HCT116 (cell line): ENCODE data around the gene PLCG2.
A peak's percentile ranks its signal among the peaks of the same experiment; 100 is the strongest.

Source experiments
- CTCF ChIP-seq, 3 experiments: fragments of 200-600 bp in 1 of 3; sonication (generic) in 1 of 3; IDR thresholded peaks in 2 of 3; conservative IDR thresholded peaks in 1 of 3; 2 replicates each; pipeline ENCODE4 v1.5.1; 2012 to 2017; ENCODE audit warnings: low read depth in 2 of 3, low read length in 2 of 3, antibody characterized with exemption in 1 of 3, borderline replicate concordance in 1 of 3, control low read depth in 1 of 3, mild to moderate bottlenecking in 1 of 3, mixed read lengths in 1 of 3, mixed run types in 1 of 3, moderate library complexity in 1 of 3; ENCODE audit not compliant: insufficient read depth in 1 of 3
- EGR1 ChIP-seq: IDR thresholded peaks from 2 replicates; pipeline ENCODE4 v1.6.1; 2012; ENCODE audit warnings: low read depth
- EZH2phosphoT487 ChIP-seq: fragments of 200-600 bp; IDR thresholded peaks from 2 replicates; pipeline ENCODE4 v1.6.1; 2018; ENCODE audit warnings: antibody characterized with exemption, borderline replicate concordance
- YY1 ChIP-seq: IDR thresholded peaks from 2 replicates; pipeline ENCODE4 v1.6.1; 2011; ENCODE audit warnings: low read length, low read depth, moderate library complexity, mild to moderate bottlenecking; ENCODE audit not compliant: insufficient replicate concordance; ENCODE audit errors: extremely low read depth
- ZBTB33 ChIP-seq: IDR thresholded peaks from 2 replicates; pipeline ENCODE4 v1.6.1; 2011; ENCODE audit warnings: mild to moderate bottlenecking, low read length, moderate library complexity; ENCODE audit not compliant: insufficient replicate concordance; ENCODE audit errors: extremely low read depth

DNA sequence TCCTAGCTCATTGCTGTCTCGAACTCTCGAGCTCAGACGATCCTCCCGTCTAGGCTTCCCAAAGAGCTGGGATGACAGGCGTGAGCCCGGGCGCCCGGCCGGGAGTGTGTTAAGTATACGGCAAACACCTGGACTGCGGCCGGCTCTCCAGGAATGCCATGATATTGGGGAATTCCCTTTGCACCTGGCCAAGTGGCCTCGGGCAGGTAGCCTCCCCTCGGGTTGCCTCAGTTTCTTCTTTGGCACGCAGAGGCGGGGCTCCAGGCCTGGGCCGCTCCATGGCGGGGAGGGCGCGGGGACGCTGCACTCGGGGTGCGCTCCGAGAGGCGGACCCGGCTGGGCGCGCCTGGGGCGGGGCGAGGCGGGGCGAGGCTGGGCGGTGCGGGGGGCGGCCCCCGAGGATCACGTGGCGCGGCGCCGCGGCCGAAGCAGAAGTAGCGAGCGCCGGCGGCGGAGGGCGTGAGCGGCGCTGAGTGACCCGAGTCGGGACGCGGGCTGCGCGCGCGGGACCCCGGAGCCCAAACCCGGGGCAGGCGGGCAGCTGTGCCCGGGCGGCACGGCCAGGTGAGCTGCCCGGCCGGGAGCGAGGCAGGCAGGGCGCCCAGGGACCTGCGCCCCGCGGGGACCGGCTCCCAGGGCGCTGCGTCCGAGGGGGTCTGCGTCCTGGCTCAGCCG, at the start of gene PLCG2:
- TF ChIP-seq CTCF (IDR thresholded peaks at IDR 0.05 in 2 of 3, conservative IDR thresholded peaks at IDR 0.05 in 1 of 3; ENCODE audit: borderline replicate concordance in 1 of 3, insufficient read depth in 1 of 3, low read depth in 2 of 3, low read length in 2 of 3) (no peak), EGR1 (no peak), ZBTB33 (no peak), YY1 (peak; percentile 61), EZH2phosphoT487 (no peak)
